Lower leg skin (tissue), 4 donors: Measurements from ENCODE around the gene GRIK4. TPM values are rescaled to one million over a fixed set of nuclear protein-coding genes. Genes with fewer than 3 reads are reported as not detected.

ENCODE experiments used
- DNase-seq, 2 donors: peaks; one replicate each; pipeline ENCODE4 v3.0.0-alpha.2; 2019; ENCODE audit warnings: low spot score in 2 of 2
- H3K4me3 ChIP-seq: fragments of 200-600 bp; sonication (generic); 2 replicates; pipeline ENCODE4 v1.5.1; 2017; ENCODE audit warnings: mild to moderate bottlenecking, low read depth; ENCODE audit not compliant: poor library complexity, severe bottlenecking
- CTCF ChIP-seq, 3 donors: fragments of 450-650 bp; IDR thresholded peaks; one replicate each; pipeline ENCODE4 v1.5.1; 2016; ENCODE audit warnings: antibody characterized with exemption in 3 of 3, mild to moderate bottlenecking in 3 of 3, moderate library complexity in 2 of 3
- POLR2A ChIP-seq, 2 donors: fragments of 450-650 bp; IDR thresholded peaks; one replicate each; pipeline ENCODE4 v1.6.1; 2016 to 2017; ENCODE audit warnings: antibody characterized with exemption in 2 of 2, mild to moderate bottlenecking in 1 of 2, moderate library complexity in 1 of 2
- WGBS, 2 donors: methylation state at CpG; one replicate each; pipeline ENCODE4 v1.1.5; 2018; 5-methylcytosine and 5-hydroxymethylcytosine counted together
- intact Hi-C: fragments of 100-400 bp; cut with DNase I; formaldehyde crosslinking; loops from one replicate; pipeline ENCODE4 v1.15.0; 2023; ENCODE audit warnings: low total_unique reads
- total RNA-seq, 4 donors: library from RNA; depleted of rRNA; stranded (reverse); fragments of >200 nt; gene quantifications; one replicate each; pipeline ENCODE4 v1.1.0, GENCODE V29; 2016

GRIK4 gene
- total RNA-seq, 4 donors from 2014 or later: 0.06 to 0.67 TPM; not detected in 2

GRCh38 chr11:120543521-120544215, 32.1 kb downstream of the GRIK4 start:
- 78 to 91% methylated on average over 6 of the region's 6 CpGs for WGBS, 2 donors
- no peak overlapping the region for H3K4me3 ChIP-seq
- intact Hi-C loops: no loop called here
- DNase-seq: no peak
- TF ChIP-seq CTCF (IDR thresholded peaks at IDR 0.05): no peak
- TF ChIP-seq POLR2A (IDR thresholded peaks at IDR 0.05): no peak

GRCh38 chr11:120545813-120546212, 34.3 kb downstream of the GRIK4 start:
- DNase-seq: no peak
- intact Hi-C loops: no loop called here
- 59 to 63% methylated on average over 7 of the region's 7 CpGs for WGBS, 2 donors
- H3K4me3 ChIP-seq: no peak overlapping the region
- TF ChIP-seq POLR2A (IDR thresholded peaks at IDR 0.05) (no peak), CTCF (IDR thresholded peaks at IDR 0.05) (no peak)

- 53 to 72% methylated on average over 17 of the region's 17 CpGs for WGBS, 2 donors
- H3K4me3 ChIP-seq: no peak overlapping the region
- DNase-seq: peak; percentile 46 to 91
- intact Hi-C loops: no loop called here
- TF ChIP-seq CTCF (IDR thresholded peaks at IDR 0.05) (no peak), POLR2A (IDR thresholded peaks at IDR 0.05) (no peak)
Measured at GRCh38 chr11:120546312-120547205, 35.0 kb downstream of the GRIK4 start.

GRCh38 chr11:120547316-120547715, 35.8 kb downstream of the GRIK4 start:
- TF ChIP-seq POLR2A (IDR thresholded peaks at IDR 0.05) (no peak), CTCF (IDR thresholded peaks at IDR 0.05) (no peak)
- 49 to 70% methylated on average over 10 of the region's 10 CpGs for WGBS, 2 donors
- DNase-seq: no peak
- intact Hi-C loops: no loop called here
- no peak overlapping the region for H3K4me3 ChIP-seq

GRCh38 chr11:120547811-120548681, 36.5 kb downstream of the GRIK4 start:
- WGBS, 2 donors: 27 to 42% methylated on average over 15 of the region's 15 CpGs
- peak; percentile 56 to 93 for DNase-seq
- no peak overlapping the region for H3K4me3 ChIP-seq
- intact Hi-C loops: no loop called here
- TF ChIP-seq POLR2A (IDR thresholded peaks at IDR 0.05) (no peak), CTCF (IDR thresholded peaks at IDR 0.05) (no peak)
